Measurements from ENCODE around the gene AP3B2. TPM values are rescaled to one million over a fixed set of nuclear protein-coding genes. Genes with fewer than 3 reads are reported as not detected.

Gene AP3B2
- total RNA-seq, 4 donors from 2014 or later = 0.59 to 14.2 (median 1.1) TPM

GRCh38 chr15:82651708-82652107, 58.0 kb downstream of the AP3B2 start:
- TF ChIP-seq CTCF (IDR thresholded peaks at IDR 0.05) (no peak), EP300 (IDR thresholded peaks at IDR 0.05) (no peak), POLR2A (IDR thresholded peaks at IDR 0.05) (no peak)
- Histone ChIP-seq H3K36me3 (no peaks in the 10 kb centered on the region), H3K27me3 (peaks cover 0 to 6% of the 10 kb centered on the region in 2 donors), H3K4me1 (peaks cover 0 to 19% (median 11%) of the 10 kb centered on the region in 4 donors), H3K27ac (no peak overlapping the region), H3K4me3 (no peak overlapping the region), H3K9me3 (no peaks in the 10 kb centered on the region)
- 85 to 88% methylated on average over 2 of the region's 2 CpGs for WGBS, 2 donors
- no peak for DNase-seq (ENCODE audit: low spot score in 2 of 2)

- no peaks in the 10 kb centered on the region for H3K9me3 ChIP-seq
- H3K4me1 ChIP-seq = peaks cover 0 to 29% (median 16%) of the 10 kb centered on the region in 4 donors
- no peak for DNase-seq (ENCODE audit: low spot score in 2 of 2)
- no peak overlapping the region for H3K4me3 ChIP-seq
- TF ChIP-seq POLR2A (IDR thresholded peaks at IDR 0.05) (no peak), EP300 (IDR thresholded peaks at IDR 0.05) (no peak), CTCF (IDR thresholded peaks at IDR 0.05) (no peak)
- H3K27me3 ChIP-seq = peaks cover 0 to 17% of the 10 kb centered on the region in 2 donors
- H3K36me3 ChIP-seq = no peaks in the 10 kb centered on the region
- no peak overlapping the region for H3K27ac ChIP-seq
These were observed 59.5 kb downstream of the AP3B2 start for GRCh38 chr15:82650046-82650670.

- Histone ChIP-seq H3K27ac (peak overlapping the region in 1 of 4 donors; percentile 89), H3K27me3 (peaks cover 0 to 20% of the 10 kb centered on the region in 2 donors), H3K4me3 (no peak overlapping the region), H3K9me3 (no peaks in the 10 kb centered on the region), H3K4me1 (peaks cover 0 to 31% (median 16%) of the 10 kb centered on the region in 4 donors), H3K36me3 (no peaks in the 10 kb centered on the region)
- TF ChIP-seq EP300 (IDR thresholded peaks at IDR 0.05) (no peak), CTCF (IDR thresholded peaks at IDR 0.05) (no peak), POLR2A (IDR thresholded peaks at IDR 0.05) (no peak)
- WGBS, 2 donors = 80 to 81% methylated on average over 11 of the region's 11 CpGs
- no peak for DNase-seq (ENCODE audit: low spot score in 2 of 2)
These were observed 60.3 kb downstream of the AP3B2 start for GRCh38 chr15:82649226-82649999.

GRCh38 chr15:82648257-82649103, 61.2 kb downstream of the AP3B2 start:
- H3K4me3 ChIP-seq = peak overlapping the region; percentile 40 to 82 (median 60)
- peaks cover 0 to 40% (median 16%) of the 10 kb centered on the region in 4 donors for H3K4me1 ChIP-seq
- peak overlapping the region; percentile 44 to 89 (median 60) for H3K27ac ChIP-seq
- no peaks in the 10 kb centered on the region for H3K9me3 ChIP-seq
- no peaks in the 10 kb centered on the region for H3K36me3 ChIP-seq
- no peak for DNase-seq (ENCODE audit: low spot score in 2 of 2)
- peaks cover 0 to 20% of the 10 kb centered on the region in 2 donors for H3K27me3 ChIP-seq
- WGBS, 2 donors = 20% methylated on average over 36 to 41 of the region's 41 CpGs
- TF ChIP-seq EP300 (IDR thresholded peaks at IDR 0.05) = no peak
- TF ChIP-seq CTCF (IDR thresholded peaks at IDR 0.05) = no peak
- no peak for TF ChIP-seq POLR2A (IDR thresholded peaks at IDR 0.05)
